Middle frontal gyrus (tissue), 1 donor: ENCODE measurements around the gene NTRK3.

Experiments used
- DNase-seq: peaks from one replicate; pipeline ENCODE4 v3.0.0-alpha.2; 2015; ENCODE audit warnings: low spot score; ENCODE audit errors: extremely low spot score

Gene NTRK3

DNA sequence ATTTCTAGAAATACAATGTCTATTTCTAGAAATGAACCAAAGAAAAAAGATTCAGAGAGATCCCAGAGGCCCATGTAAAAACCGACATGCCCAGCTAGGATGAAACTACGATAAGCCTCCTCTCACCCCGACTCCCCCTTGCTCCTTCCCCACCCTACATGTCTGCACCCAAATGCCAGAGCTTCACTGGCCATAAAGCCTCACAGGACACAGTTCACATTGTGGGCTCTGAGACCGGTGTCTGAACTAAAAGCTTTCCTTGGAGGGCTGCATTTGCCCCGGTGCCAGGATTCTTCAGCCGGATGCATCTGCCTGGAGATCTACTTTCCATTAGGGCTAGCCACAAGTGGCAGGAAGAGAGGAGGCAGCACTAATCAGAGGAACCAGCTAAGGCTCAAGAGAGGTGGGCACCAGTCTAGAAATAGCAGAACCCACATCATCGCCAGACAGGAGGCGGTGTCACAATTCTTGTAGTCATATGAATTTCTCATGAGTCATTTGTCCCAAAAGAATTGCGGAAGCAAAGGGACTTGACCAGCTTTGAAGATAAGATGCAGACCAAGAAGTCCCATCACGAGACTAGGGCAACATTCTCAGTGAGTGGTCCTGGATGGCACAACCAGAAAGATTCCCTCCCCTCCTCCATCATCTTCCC lies 353.6 kb downstream of the NTRK3 start:
- no peak for DNase-seq

DNA sequence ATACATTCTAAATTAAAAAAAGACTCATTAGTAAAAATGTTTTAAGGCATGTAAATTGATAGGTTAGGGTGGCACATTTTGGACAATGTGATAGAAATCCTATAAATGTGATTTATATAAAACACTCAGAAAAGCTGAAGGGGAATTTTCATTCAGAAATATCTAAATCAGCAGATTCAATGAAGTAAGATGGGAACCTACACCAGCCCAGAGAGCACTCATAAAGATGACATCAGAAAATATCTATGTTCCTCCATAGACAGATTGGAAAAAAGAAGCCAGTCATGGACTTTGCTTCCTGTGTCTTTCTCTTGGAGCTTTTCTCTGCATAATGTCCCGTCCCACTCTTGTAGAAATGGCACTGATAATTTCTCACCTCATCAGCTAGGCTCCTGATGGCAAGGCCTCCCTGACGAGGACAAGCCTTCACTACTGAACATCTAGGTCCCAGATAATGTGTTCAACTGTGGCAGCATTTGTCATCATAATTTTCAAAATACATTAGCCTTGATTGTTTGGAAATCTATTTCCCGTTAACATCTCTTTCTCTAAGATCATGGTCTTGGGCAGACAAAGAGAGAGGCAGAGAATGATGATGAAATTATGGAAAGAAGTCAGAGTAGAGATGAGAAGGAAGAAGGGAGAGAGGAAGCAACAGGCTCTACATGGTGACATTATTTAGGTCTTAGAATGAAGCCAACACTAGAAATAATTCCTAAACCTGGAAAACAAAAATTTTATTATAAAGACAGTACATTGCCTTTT lies 354.4 kb downstream of the NTRK3 start:
- DNase-seq = no peak

DNA sequence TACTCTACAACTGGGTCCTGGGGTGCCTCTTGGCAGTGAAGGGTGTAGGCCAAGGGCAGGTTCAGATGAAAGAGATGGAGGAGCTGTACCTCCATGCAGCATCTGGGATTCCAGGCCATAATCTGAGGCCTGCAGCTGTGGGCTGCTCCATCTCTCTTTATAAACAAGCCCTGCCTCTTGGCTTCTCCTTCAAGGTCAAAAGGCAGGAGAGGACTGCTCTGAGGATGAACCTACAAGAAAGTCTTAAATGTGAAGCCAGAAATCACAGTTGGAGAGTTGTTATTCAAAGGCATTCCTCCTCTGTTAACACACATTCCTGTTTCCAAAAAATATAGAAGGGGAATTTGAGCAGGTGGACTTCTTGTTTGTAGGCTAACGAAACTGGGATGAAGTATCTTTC lies 355.5 kb downstream of the NTRK3 start:
- no peak for DNase-seq

DNA sequence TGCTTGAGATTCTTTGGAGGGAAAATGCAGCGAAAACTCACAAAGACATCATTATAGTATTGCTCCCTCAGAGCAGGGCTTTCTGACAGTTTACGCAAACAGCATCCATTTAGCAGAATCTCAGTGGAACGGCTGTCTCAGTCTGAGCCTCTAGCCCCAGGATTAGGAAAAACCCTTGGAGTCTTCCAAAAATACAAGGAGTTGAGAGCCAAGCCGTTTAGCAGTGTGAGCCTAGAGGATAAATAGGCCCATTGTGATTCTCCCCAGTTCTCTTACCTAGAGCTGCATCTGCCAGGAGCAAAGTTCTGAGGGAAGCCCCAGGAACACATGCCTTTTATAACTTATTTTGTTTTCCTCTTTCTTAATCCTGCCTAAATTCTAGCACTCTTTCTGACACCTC lies 359.6 kb downstream of the NTRK3 start:
- no peak for DNase-seq

DNA sequence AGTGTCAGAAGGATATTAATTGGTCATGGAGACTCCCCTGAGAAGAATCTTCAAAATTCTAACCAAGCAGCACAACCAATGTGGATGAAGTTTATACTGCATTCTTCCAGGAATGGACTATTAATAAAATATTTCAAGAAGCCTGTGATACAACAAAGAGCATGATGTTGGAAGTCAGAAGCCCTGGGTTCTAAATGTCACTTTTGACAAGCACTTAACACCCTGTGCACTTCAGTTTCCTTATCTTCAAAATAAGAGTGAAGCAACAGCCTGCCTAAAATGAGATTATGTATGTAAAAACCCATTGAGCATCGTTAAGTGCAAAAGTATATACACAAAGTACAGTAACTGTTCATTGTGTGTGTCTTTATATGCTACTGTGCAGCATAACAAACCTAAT lies 369.4 kb downstream of the NTRK3 start:
- no peak for DNase-seq

DNA sequence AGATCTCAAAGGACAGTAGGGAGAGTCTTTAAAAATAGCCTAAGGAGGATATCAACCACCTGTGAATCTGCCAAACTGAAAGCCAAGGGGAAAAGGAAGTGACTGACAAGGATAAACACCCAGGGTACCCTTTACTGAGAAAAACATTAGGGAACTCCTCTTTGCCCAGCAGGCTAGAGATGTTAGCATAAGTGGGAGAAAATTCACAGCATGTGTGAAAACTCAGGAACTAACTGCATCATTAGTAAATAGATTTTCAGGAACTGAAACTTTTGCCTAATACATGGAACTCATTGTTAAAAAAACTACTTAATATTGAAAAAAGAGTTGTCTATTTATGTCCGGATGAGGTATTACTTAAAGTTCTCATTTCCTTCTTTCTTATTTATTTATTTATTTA lies 375.5 kb downstream of the NTRK3 start:
- DNase-seq = no peak

DNA sequence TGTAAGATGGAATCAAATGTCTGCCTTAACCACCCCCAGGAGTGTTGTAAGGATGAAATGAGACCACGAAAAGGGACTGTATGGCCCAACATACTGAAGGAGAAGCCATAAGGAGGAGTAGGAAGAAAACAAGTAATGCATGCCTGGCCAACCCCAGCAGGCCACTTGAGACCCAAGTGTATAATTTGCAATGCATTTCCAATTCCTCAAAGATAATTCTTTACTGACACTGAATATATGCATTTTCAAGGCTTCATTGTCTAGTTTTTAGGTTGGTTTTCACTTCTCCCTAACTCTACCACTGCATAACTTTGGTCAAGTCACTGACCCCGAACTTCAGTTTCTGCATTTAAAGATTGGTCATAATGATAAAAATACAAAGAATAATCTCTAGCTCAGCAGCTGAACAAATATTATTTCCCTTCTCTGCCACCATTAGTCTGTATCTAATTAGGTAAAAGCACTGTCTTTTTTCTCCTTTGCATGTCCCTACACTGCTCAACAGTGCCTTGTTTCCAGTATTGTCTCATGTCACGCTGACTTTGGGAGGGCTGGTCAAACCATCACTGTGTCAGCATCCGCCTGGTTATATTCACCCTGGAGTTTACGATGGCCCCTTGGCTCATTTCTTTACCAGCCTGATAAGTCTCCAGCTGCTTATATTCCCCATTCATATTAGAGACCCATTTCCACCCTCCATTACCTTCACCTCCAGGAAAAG lies 378.6 kb downstream of the NTRK3 start:
- DNase-seq = no peak

DNA sequence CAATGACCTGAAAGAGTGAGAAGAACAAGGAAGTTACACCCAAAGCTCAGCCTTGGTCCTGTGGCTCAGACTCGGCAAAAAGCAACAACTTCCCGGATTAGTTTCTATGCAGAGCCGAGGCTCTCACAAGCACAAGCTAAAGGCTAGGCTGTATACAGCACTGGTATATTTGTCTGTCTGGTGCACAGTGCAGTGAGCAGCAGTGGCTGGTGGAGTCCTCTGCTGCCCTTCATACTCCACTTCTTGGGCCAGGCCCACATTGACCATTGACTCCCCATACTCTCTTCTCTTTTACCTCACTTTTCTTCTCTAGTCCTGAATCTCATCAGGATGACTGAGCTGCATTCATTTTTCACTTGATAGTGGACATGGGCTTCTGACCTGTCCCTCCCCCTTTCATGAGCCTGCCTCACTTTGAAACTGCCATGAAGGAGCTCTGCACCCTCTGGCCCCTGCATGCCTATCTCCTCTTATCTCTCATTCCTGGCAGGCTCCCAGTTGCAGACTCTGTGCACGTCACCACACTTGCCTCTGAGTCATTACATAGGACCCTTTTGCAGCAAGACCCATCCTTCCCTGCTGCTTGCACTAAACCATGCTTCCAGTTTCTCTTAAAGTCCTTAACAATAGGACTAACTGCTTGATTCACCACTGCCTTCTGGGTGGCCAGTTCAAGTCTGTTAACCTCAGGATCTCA lies 379.3 kb downstream of the NTRK3 start:
- no peak for DNase-seq

DNA sequence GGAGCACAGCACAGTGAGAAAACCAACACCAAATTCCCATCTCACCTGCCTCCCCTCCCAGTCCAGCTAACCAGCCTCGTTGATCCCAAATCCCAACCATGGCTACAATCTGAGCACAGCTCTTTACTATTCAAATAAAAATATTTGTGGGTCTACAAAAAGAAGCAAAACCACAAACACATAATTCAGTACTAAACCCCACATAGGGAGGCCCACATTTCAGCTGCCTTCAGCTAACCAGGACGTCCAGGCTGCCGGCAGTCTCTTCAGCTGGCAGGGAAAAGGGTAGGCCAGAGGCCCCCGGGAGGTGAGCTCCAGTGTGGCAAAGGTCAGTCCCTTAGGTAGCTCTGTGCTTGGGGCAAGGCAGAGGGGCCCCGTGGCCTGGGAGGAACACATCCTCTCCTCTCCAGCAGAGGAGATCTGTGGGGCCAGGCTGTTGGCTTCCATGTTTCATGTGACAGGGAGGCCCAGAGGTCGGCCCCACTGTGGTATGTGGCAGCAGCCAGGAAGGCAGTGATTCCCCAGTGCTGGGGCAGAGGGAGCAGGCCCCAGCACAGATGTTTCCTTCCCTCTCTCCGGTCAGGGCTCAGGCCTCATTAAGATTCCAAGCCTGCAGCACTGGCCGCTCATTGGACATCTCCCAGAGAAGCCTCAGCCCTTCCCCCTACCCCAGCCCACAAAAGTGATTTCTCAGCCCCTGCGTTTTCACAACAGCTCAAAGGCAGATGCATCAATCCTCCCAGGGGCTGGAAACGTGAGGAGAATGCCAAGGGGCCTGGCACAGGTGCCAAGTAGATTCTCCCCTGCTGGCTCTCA lies 381.4 kb downstream of the NTRK3 start:
- no peak for DNase-seq

DNA sequence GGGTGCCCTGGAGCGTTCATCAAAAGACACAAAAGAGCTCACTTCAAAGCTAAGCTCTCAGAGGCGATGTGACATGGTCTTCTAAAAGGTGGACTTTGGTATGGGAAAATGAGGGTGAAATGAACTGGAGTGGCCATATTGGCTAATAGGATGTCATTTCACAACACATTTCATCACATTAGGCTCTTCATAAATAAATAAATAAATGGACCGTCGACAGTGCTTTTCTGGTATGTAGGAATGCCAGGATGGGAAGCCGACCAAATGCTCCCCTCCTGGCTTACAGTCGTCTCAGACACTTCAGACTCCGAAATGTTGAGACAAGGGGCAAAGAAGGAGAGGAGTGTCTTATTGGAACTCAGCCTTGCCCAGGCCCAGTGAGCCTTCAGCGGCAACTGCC lies 383.0 kb downstream of the NTRK3 start:
- DNase-seq = no peak

DNA sequence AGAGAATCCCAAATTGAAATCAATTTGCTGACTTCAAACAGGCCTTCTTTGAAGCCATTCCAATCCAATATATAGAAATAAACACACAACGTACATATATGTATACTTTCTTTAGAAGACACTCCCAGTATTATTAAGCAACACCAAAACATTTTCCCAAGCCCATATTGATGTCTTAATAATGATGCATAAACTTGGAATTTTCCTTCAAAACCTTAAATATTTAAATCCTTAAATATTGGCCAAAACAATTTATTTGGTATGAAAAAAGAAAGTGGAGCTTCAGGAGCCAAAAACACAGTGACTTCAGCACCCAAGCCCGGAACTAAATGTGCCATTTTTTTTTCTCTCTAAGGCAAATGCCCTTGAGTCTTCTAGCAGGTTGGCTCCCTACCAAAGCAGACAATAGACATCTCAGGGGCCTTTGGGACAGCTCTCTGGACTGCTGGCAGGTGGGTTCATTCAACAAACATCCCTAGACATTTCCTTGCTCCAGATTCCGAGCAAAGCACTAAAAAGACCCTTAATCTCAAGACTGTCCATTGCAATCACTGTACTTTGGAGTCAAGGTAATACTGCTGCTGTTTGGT lies 384.7 kb downstream of the NTRK3 start:
- no peak for DNase-seq

DNA sequence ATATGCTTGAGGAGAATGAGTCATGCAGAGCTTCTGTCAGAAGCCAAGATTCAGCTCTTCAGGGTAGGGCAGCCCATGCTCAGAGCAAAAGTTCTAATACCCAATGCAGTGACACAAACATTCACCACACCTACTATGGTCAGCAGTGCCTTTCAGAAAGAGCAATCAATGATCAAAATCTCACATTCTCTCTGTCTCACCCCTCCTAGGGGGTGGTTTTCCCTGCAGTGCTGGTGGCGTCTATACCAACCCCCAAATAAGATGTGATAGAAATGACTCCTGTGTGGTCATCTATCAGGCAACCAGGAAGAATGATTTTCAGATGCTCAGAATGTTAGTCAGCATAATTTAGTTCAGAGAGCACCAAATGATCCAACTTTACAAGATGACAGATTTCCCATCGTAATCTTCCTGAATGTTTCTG lies 385.3 kb downstream of the NTRK3 start:
- no peak for DNase-seq

DNA sequence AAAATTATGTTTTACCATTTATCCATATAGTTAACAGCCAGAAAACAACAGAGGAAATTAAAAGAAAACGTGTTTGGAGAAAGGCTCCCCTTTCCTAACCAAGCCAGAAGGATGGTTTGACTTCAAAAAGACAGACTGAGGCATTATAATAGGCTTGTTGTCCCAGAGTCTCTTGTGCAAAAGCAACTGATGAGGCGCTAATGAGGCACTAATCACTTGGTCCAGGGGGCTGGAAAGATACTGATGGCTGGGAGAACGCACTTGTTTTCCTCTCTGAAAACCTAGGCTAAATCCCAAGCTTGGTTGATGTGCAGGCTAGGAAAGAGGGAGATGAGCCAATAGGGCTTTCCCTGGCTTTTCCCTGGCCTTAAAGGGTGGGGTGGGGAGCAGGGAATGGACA lies 389.6 kb downstream of the NTRK3 start:
- DNase-seq = no peak

DNA sequence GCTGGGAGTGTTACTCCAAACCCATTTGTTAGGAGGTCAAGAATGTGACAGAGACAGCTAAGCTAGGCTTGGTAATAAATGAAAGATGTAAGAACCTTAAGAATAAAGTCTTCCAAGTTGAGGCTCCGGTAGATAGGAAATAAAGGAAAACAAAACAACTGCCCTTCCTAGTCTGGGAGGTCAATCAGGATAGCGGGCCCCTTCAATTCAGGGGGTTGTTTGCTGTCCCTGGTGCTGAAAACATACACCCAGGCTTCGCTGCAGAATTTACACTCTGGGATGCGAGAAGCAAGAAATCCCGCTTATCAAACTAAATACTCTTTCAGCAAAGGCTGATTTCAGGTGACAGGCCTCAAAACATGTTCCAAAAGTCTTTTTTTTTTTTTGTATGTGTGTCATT lies 393.4 kb downstream of the NTRK3 start:
- DNase-seq = no peak

DNA sequence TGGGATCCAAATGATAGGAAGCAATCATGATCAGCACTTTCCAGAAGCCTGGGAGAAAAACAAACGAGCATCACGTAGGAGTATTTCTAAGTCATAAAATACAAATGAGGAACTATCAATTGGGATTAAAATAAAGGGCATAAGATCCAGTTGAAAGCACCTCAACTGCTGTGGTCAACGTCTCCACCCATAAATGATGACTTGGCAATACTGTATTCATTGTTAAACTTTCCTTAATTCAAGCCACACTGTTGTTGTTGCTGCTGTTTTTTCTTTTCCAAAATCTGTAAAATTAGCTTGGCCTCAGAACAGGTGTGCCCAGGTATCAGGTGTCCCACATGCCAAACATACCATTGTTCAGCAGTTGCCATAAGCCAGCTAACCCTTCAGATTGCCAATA lies 395.8 kb downstream of the NTRK3 start:
- no peak for DNase-seq

DNA sequence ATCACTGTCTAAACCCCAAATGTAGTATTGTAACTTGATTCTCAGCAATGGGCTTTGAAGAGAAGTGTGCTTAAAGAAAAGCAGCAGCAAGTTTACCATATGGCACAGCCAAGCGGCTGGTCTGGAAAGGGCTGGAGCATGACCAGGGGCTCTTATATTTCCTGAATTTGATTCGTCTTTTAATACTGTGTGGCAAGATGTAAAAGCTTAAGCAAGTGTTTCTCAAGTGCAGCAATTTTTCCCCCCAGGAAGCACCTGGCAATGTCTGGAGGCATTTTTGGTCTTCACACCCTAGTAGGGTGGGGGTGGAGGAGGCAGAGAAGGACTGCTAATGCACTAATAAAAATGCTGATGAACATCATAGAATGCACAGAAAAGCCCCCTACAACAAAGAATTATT lies 397.9 kb downstream of the NTRK3 start:
- DNase-seq = no peak

DNA sequence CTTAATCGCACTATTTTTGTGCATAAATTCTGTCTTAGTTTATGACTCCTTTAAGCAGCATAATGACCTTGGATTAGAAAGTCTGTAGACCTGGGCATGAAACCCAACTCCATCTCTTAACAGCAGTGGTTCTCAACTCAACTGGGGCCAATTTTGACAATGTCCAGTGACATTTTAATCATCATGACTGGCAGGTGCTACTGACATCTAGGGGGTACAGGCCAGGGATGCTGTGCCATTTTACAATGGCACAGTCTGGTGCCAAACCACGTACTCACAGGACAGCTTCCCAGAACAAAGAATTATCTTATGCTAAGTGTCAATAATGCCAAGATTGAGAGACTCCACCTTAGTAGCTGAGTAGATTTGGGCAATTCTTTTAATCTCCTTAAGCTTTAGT lies 405.0 kb downstream of the NTRK3 start:
- DNase-seq = no peak

DNA sequence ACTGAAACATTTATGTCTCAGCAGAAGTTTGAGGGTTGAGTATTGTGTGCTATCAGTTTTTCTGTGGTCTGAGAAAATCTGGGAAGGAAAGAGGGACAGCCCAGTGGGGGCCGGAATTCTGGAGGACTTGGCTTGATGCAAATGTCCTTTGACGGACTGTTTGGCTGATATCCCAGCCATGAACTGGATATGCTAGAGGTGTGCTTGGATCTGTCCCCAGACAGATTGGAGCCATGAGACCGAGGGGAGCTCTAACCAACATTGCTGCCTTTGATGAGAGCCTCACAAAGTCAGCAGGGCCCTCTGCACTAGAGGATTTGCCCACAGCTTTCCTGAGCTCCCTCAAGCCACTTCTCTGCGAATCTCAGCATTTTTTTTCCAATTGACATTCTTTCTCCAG lies 405.6 kb downstream of the NTRK3 start:
- DNase-seq = no peak

DNA sequence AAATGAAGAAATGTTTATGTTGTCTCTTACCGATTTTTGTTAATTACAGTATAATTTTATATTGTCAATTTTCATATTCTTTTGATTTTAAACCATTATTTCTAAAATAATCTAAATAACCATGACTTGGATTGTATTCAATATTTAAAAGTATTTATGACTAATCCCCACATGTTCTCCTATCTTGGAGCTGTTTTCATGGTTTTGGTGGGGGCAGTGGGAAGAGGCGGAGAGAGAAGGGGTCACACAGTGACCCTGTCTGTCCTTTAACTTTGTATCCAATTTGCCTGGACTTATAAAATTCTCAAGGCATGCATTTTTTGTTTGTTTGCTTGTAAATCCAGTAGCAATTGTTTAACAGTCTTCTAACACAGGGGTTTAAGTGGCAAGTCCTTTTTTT lies 407.4 kb downstream of the NTRK3 start:
- no peak for DNase-seq

DNA sequence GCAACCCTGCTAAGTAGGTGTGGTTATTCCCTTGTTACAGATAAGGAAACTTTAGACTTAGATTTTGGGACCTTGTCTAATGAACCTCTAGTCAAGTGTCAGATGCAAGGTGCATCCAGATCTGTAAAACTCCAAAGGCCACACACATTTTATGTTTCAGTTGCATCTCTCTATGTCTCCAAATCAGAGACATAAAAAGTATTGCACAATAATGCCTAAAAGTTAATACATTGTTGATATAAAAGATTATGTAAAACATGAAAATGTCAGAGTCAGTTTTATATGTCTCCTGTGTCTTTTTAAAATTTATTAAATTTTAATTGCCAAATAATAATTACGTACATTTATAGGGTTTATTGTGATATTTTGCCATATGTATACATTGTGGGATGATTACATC lies 408.5 kb downstream of the NTRK3 start:
- DNase-seq = no peak

DNA sequence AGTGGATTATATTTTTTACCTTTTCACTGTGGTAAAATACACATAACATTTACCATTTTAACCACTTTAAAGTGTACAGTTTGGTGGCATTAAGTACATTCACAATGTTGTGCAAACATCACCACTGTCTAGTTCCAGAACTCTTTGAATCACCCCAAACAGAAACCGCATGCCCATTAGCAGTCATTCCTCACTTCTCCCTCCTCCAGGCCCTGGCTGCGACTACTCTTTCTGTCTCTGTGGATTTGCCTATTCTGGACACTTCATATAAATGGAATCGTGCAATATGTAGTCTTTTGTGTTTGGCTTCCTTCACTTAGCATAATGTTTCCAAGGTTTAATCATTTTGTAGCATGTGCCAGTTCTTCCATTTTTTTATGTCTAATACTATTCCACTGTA lies 409.8 kb downstream of the NTRK3 start:
- DNase-seq = no peak
